Bone marrow (tissue), 2 donors: ENCODE measurements around the gene ADAP1.

Experiments used
- DNase-seq, 2 donors: peaks; one replicate each; lab custom pipeline; 2025; lab: John Stamatoyannopoulos, UW

ADAP1 gene

DNA sequence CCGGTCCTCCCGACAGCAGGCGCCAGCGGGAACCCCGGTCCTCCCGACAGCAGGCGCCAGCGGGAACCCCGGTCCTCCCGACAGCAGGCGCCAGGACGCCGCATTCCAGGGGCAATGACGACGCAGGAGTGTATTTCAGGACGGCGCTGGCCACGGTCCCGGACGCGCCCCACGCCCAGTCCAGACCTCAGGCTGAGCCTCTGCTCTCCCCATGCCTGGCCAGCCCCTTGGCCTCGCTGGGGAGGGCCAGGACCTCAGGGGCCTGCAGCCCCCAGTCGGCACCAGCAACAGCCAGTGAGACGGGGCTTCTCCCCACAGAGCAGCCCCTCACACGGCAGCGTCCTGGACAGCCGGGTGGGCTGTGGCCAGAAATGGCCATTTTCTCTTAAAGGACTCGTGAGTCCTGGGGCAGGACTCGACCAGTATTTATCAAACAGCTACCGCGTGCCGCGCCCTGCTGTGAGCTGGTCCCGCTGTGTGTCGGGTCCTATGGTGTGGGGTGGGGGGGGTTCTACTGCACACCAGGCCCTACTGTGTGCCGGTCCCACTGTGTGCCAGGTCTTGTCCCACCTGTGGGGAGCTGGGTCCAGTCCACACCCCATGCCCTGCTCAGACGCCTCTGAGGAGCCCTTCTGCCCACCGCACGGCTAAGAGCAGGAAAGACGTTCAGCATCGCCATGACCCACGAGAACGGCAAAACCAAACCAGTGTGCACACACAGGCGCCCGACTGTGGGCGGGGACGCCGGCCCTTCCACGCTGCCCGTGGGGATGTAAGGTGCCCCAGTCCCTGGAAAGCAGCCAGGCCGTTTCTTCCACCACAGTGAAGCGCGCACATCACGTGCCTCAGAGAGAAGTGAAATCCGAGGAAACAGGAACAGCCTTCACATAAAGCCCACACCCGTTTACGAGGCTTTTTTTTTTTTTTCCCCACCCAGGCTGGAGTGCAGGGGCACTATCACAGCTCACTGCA lies 44.8 kb downstream of the ADAP1 start:
- DNase-seq: peak; percentile 63 to 67

DNA sequence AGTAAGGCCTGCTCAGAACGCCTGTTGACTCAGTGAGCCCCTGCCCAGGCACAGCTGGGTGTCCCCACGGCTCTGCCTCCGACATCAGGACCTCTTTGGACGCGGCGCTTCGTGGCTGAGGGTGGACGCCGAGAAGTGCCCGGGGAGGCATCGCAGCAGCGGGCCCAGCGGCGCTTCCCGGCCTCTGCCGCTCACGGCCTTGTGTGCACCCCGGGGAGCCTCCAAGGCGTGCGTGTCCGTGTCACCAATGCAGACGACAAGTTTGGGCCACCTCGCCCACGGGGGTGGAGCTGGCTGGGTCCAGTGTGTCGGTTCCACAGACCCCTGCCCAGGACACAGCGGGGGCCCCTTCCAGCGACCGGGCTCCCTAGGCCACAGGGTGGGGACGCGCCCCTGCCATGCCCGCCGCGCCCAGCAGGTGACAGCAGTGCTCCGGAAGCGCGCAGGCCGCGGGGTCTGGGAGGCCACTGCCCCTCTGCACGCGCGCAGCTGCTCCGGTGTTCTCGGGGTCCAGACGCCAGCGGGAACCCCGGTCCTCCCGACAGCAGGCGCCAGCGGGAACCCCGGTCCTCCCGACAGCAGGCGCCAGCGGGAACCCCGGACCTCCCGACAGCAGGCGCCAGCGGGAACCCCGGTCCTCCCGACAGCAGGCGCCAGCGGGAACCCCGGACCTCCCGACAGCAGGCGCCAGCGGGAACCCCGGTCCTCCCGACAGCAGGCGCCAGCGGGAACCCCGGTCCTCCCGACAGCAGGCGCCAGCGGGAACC lies 45.7 kb downstream of the ADAP1 start:
- peak in 1 of 2 donors; percentile 30 for DNase-seq

DNA sequence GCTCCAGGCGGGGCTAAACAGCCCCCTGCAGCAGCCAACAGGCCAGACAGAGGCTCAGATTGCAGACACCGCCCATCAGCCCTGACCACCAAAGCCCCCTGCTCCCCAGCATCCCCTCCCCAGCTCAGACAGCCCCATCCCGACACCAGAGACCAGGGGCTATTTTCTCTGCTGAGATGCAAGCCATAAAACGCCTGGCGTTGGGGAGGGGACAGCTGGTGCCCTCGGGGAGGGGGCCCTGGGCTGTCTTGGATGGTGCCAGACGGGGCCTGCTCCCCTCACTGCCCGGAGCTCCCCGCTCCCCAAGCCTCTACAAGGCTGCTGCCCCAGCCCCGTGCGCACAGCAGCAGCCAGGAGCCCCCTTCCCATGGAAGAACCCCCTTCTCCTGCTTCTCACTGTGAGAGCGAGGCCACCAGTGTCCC lies 46.3 kb downstream of the ADAP1 start:
- no peak for DNase-seq

DNA sequence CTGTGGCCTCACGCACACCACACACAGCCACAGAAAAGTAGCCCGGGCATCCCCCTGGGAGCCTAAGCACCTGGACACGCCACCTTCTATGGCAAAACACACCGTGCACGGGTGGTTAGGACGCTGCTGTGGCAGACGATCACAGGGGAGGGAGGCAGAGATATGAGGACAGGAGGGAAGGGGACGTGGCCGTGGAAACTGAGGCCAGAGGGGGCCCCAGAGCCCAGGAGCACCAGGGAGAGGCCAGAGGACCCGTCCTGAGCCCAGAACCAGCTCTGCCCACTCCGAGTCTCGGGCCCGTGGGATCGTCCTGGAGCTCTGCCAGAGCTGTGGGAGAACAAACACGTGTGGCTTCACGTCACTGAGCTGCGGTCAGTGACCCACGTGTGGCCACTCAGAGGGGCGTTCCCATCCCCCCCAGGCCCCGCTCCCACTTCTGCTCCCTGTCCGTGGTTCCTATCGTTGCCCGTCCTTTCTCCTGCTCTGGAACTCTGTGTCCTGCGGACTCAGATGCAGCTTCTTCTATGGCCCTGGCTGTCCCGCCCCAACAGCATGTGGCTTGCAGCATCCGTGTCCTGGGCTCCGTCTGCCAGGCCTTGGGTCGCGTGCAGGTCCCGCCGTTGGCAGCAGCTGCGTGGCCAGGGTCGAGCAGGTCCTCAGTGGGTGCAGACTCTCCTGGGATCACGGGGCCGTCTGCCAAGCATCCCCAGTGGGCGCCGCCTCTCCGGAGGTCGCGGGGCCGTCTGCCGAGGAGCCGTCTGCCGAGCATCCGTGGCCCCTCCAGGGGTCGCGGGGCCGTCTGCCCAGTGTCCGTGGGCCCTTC lies 47.1 kb downstream of the ADAP1 start:
- DNase-seq: peak in 1 of 2 donors; percentile 22

DNA sequence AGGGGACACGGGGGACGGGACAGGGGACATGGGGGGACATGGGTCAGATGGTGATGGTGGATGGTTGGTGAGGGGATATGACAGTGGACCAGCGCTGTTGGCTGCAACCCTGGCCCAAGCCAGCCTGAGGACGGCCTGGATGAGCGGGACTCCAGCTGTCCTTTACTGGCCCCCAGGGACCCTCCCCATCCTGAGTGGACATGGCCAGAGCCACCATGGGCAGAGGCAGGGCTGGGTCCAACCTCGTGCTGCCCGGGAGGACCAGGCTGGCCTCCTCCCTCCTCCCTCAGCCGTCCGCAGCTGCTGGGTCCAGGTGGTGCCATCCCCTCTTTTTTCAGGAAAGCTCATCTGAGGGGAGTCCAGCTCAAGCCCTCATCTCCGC lies 47.7 kb downstream of the ADAP1 start:
- DNase-seq: no peak

DNA sequence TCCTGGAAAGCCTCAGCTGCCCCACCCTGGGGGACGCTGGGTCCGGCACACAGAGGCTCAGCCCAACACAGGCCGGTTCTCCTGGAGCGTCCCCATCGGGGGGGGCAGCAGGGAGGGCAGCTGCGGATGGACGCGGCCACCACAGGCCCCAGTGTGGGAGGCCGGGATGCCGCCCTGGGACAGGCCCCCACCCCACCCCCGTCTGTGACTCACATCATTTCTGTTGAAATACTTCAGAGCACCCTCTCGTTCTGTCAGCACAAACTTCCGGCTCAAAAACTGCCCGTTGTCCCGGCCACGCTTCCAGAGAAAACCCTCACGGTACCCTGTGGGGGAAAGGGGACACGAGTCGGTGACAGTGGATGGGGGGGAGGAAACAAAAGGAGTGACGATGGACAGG lies 49.6 kb downstream of the ADAP1 start:
- DNase-seq: no peak

DNA sequence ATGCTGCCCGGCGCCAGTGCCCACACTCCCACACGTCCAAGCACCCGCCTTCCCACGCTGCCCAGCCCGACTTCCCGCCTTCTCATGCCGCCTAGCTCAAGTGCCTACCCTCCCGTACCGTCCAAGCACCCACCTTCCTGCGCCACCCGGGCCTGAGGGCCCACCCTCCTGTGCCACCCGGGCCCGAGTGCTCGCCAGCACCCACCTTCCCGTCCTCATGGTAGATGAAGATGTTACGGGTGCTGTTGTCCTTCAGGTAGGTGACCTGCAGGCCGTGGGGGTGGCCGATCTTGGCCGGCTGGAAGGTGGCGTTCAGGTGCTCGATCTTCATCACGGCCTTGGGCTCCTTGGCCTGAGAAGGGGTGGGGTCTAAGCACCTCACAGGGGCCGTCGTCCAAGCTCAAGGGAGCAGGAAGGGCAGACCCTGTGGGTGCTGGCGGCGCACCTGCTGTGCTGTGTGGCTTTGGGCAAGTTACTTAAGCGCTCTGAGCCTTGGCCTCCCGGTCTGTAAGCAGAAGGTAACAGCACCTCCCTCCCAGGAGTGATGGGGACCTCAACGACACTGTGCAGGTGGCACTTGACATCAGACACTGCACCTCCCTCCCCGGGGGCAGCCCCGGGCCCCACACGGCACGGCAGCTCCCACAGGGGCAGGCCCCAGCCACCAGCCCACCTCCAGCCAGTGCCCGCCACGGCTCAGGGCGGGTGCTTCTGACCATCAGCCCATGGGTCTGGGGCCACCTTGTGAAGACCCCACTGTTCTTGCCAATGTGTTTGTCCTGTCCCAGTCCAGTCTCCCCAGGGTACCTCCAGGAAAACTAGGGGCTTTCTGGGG lies 50.3 kb downstream of the ADAP1 start:
- DNase-seq: no peak

DNA sequence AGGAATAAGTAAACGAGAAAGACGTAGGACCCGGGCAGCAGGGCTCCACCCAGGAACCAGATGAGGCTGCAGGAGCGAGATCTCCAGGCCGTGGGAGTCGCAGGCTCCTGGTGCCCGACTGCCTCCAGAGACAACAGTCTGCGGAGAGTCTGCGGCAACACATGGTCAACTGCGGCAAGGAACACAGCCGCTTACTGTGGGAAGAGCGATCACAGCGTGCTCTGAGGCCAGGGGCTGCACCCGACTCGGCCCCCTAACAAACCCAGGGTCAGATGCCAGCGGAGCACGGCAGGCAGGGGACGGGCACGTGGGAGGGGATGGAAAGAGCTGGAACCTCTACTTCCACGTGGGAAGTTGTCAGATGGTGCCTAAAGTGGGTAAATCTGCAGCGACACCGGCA lies 51.5 kb downstream of the ADAP1 start:
- no peak for DNase-seq

DNA sequence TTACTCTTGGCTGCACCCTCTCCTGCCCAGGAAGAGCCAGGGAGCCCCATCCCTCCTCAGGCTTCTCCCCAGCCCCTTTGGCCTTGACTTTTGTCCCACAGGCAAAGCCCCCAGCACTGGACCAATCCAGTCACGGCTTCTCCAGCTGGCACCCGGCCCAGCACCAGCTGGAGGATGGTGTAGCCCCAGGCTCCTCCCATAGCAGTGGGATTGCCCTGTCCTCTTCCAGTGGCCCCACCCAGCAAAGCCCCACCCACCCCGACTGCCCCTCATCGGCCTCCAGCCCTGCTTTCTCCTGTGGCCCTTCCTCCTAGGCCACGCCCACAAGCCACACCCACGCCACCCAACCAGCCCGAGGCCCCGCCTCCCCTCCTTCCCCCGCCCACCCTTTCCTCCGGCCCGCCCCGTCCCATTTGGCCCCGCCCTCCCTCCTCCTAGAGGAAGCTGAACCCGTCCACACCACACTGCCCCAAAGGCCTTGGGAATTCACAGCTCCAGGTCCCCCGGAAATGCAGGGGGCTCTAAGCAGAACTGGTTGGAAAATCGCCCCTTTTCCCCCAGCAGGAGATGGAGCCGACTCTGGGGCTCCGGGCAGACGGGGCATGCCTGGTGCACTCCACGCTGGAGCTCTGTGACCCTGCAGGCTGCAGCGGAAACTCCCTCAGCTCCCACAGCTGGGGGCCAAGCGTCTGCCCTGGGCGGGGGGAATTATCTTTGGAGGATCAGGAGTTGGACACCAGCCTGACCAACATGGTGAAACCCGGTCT lies 52.9 kb downstream of the ADAP1 start:
- DNase-seq: peak in 1 of 2 donors; percentile 55

DNA sequence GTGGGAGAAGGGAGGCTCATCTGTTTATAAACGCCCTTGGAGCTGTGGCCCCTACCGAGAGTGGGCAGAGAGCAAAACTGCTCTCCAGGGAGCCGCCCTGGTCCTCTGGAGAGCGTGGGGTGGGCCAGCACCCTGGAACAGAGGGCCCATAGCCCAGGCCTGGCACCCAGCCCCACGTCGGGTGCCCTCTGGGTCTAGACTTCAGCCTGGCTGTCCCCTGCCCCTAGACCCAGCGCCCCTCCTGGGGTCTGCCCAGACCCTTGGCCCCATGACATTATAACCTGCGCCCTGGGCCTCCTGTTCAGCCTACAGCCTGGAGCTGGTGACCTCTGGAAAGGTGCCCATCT lies 53.5 kb downstream of the ADAP1 start:
- no peak for DNase-seq

DNA sequence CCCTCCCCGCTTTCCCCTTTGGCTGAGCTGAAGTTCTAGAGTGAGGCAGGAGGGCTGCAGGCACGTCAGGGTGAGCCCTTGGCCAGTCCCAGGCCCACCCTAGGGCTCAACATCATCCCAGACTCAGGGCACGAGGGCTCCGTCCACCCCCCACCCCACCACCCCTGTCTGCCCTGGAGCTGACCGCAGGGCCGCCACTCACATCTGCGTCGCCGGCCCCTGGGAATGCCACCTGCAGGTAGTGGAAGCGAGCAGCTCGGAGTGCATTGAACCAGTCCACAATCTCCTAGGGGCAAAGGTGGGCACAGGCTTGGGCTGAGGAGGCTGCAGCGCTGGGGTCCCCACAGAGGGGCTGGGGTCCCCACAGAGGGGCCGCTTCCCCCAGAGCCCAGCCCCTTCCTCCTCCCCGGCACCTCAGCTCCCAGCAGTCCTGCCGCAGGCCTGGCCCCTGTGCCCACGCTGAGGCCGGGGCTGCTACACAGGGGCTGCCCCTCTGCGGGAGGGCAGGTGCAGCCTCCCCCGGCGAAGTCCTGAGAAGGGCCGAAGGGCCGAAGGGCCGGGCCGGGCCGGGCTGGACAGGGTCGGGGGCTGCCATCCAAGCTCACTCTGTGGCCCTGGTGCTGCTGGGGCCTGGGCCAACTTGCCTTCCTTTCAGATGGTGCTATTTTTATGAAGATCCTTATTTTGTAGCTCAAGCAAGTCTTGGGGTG lies 54.0 kb downstream of the ADAP1 start:
- DNase-seq: no peak

DNA sequence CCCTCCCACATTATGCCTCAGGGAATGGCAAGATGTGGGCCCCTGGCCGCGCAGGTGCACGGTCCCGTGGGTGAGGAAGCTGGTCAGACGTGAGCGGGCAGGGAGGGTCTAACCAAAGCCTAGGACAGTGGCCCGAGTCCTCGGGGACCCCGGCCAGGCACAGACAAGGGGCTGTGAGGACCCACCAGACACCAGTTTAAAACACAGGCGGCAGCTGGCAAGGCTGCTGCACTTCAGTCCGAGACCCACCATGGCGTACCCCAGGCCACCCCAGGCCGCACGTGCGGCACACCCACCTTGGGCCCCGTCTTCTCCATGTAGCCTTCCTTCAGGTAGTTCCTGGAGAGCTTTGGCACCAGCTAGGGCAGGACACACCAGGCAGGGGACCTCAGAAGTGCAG lies 54.7 kb downstream of the ADAP1 start:
- DNase-seq: no peak

DNA sequence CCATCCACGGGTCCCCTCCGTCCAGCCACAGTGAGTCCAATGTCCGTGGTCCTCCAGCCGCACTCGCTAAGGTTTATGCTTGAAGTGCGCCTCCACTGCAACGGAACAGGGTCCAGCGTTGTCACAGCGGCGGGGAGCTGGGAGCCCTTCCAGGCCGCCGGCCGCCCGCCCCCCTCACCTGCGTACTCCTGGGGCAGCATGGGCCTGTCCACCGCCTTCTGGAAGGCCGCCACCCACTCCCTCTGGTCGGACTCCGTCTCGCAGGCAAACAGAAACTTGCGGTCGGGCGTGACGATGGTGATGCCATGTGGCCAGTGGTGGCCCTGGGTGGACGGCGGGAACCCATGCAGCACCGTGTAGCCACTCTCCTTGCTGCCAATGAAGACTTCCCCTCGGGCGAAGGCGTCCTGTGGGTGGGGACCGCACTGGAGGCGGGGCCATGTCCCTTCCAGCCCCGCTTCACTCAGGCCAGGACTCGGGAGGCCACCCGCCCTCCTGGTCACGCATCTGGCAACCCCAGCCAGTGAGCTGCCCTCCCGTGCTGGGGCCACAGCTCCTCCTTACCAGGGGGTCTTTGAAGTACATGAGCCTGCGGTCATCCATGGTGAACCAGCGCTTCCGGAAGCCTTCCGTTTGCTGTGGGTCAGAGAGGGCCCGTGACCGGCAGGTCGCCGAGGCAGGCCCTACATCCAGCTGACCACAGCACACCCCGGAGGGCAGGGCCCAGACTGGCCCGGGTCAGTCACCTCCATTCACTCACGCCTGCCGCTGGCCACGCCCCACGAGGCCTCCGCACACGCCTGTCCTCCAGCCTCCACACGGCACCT lies 55.4 kb downstream of the ADAP1 start:
- no peak for DNase-seq

DNA sequence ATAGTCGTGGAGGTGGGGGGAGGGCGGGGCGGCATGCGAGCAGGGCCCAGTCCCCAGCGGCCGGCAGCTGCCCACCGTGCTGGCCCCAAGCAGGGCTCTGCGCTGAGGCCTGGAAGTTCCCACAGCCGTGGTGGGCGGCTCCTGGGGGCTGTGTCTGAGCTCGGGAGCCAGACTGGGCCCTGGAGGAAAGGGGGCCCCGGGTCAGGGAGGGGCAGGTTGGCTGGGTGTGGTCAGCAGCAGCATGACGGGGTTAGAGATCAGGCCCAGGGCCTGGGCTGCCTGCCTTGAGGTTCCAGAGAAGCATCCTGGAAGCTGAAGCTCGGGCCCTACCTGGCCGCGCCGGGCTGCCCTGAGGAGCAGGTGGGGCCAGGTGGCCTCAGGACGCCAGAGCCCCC lies 56.0 kb downstream of the ADAP1 start:
- DNase-seq: no peak

DNA sequence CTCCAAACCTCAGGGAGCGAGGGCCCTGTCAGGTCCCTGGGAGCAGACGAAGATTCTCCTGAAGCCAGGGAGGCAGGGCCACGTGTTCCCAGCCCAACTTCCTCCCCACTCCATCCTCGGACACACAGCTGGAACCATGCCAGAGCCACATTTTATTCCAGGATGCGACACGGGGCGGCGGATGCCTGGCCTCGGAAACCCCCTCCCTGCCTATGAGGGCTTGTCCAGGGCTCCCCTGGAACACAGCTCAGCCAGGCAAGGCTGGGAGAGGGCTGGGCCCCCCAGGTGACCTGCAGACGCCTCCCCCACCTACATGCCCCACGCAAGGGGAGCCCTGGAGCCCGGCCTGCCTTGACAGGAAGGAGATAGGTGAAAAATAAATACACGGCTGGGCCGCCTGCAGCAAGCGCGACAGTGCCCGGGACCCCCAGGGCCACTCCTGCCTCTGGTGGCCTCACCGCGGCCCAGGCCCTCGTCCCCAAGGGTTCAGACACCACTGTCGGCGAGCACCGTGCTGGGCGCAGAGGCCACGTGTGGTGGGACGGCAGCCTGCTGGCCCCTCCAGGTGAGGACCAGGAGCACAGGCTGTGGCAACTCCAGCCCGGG lies 56.6 kb downstream of the ADAP1 start:
- no peak for DNase-seq

DNA sequence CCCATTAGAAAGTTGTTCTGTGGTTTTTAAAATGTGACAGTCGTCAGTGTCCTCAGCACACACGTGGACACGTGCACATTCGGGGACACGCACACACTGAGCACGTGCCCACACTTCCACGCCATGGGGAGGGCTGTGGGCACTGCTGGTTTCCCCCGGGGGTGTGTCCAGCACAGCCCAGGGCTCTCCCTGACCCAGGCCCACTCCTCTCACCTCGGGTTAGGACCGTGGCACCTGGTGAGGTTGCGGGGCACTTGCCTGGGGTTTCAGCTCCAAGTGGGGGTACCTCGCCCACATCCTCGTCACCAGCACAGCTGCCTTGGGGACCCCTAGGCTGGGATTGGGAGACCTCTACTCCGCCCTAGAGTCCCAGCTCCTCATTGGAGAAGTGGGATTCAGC lies 57.4 kb downstream of the ADAP1 start:
- no peak for DNase-seq

DNA sequence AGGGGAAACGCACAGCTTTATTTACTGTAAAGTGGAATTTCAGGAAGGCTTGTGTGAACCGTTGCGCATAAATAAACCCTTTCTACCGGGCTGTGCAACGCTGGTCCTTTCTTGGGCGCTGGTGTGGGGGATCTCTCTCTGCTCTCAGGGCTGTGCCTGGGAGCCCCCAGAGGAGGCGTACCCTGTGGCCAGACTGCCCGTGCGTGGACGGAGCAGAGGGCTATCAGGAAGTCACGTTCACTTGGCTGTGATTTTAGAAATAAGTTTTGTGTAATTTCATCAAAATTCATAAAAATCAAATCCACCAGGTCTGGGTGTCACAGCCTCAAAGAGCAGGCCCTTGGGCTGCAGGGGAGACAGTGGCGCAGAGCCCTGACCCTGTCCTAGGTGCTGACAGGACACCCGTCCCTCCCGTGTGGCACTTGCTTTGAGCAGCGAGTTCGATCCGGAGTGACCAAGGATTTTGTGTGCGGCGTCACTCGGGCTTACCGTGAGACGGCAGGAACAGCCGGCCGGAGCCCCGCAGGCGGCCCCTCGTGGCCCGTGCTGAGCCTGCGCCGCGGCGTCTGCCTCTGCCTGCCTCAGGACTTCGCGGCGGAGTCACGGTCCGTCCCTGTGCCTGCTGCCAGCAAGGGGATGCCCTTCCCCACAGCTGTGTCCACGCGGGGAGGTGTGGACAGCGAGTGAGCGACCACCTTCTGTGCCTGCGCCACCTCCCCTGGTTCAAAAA lies 58.0 kb downstream of the ADAP1 start:
- DNase-seq: no peak

DNA sequence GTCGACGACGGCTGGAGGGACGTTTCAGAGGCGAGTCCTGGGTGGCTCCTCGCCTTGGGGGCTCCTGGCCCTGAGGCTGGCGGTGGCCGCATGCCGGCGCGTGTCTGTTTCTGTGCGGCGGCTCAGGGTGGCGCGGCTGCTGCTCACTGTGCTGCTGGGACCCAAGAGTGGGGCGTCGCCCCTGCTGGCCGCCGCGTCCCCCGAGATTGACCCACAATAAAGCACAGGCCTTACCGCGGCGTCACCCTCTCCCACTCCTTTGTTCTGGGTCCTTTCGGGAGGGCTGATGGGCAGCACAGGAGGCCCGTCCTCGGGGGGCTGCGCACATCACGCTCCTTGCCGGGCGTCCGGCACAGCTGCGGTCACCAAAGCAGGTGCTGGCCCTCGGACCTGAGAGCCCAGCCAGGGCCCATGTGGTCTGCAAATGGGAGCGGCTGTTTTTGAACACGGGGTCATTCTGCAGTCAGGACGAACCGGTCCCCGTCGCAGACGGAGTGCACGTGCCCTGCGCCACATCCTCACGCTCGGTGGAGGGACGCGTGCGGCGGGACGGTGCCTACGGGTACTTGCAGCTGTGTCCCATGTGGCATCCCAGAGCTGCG lies 58.9 kb downstream of the ADAP1 start:
- no peak for DNase-seq
